H1 (cell line): Measurements from ENCODE around the gene MLLT6. TPM values are rescaled to one million over a fixed set of nuclear protein-coding genes. Genes with fewer than 3 reads are reported as not detected.

Experiments used
- ASH2L ChIP-seq: fragments of 200-600, 300-600 bp; sonication (generic); IDR thresholded peaks from one replicate; pipeline ENCODE4 v1.7.1; 2017; ENCODE audit warnings: low read length
- ATF3 ChIP-seq: IDR thresholded peaks from 2 replicates; pipeline ENCODE4 v1.6.1; 2011; ENCODE audit warnings: low read depth, mild to moderate bottlenecking, low read length; ENCODE audit not compliant: insufficient read depth
- CEBPB ChIP-seq: IDR thresholded peaks from 2 replicates; pipeline ENCODE4 v1.6.1; 2012; ENCODE audit warnings: low read depth, low read length
- CHD2 ChIP-seq: IDR thresholded peaks from 2 replicates; pipeline ENCODE4 v1.6.1; 2012; ENCODE audit warnings: low read length, improper control_type of control experiment
- E2F6 ChIP-seq: IDR thresholded peaks from 2 replicates; pipeline ENCODE4 v1.6.1; 2012; ENCODE audit warnings: inconsistent platforms
- EZH2 ChIP-seq: fragments of 200-600 bp; sonication (generic); IDR thresholded peaks from 2 replicates; pipeline ENCODE4 v1.7.1; 2012; ENCODE audit warnings: low read depth, mild to moderate bottlenecking, moderate library complexity, low read length, inconsistent platforms; ENCODE audit not compliant: severe bottlenecking
- FOSL1 ChIP-seq: IDR thresholded peaks from 2 replicates; pipeline ENCODE4 v1.6.1; 2011; ENCODE audit warnings: mild to moderate bottlenecking, low read depth, low read length, moderate library complexity; ENCODE audit not compliant: insufficient read depth
- GABPA ChIP-seq: IDR thresholded peaks from 2 replicates; pipeline ENCODE4 v1.6.1; 2011; ENCODE audit warnings: mild to moderate bottlenecking, low read length, moderate library complexity, borderline replicate concordance; ENCODE audit not compliant: insufficient read depth
- JUN ChIP-seq: IDR thresholded peaks from 2 replicates; pipeline ENCODE4 v1.6.1; 2011; ENCODE audit warnings: low read depth, mild to moderate bottlenecking, improper control_type of control experiment, low read length
- KDM5A ChIP-seq: fragments of 200-600 bp; IDR thresholded peaks from 2 replicates; pipeline ENCODE4 v1.7.1; 2012; ENCODE audit warnings: mild to moderate bottlenecking, low read length, inconsistent platforms, mixed read lengths
- MAFK ChIP-seq: IDR thresholded peaks from 2 replicates; pipeline ENCODE4 v1.6.1; 2012; ENCODE audit warnings: low read depth, mild to moderate bottlenecking, improper control_type of control experiment, low read length
- NANOG ChIP-seq: IDR thresholded peaks from 2 replicates; pipeline ENCODE4 v1.6.1; 2011; ENCODE audit warnings: low read length, low read depth, mild to moderate bottlenecking, inconsistent platforms; ENCODE audit not compliant: insufficient read depth, poor library complexity, severe bottlenecking
- POLR2A ChIP-seq, 2 experiments: IDR thresholded peaks; 1 replicate in 1 of 2; 2 replicates in 1 of 2; pipeline ENCODE4 v1.6.1; 2011; ENCODE audit warnings: low read depth in 2 of 2, low read length in 2 of 2, mild to moderate bottlenecking in 2 of 2; ENCODE audit errors: control extremely low read depth in 1 of 2
- POLR2AphosphoS5 ChIP-seq: IDR thresholded peaks from 2 replicates; pipeline ENCODE4 v1.6.1; 2011; ENCODE audit warnings: low read depth, low read length
- RAD21 ChIP-seq, 2 experiments: IDR thresholded peaks in 1 of 2; conservative IDR thresholded peaks in 1 of 2; 2 replicates each; pipeline ENCODE4 v1.6.1; 2011; ENCODE audit warnings: low read depth in 2 of 2, low read length in 2 of 2, improper control_type of control experiment in 1 of 2, inconsistent platforms in 1 of 2, mild to moderate bottlenecking in 1 of 2, moderate library complexity in 1 of 2
- SIRT6 ChIP-seq: IDR thresholded peaks from one replicate; pipeline ENCODE4 v1.7.1; 2012; ENCODE audit warnings: low read length, inconsistent platforms
- SIX5 ChIP-seq: IDR thresholded peaks from 2 replicates; pipeline ENCODE4 v1.6.1; 2011; ENCODE audit warnings: mild to moderate bottlenecking, low read depth, low read length
- SP4 ChIP-seq: IDR thresholded peaks from 2 replicates; pipeline ENCODE4 v1.6.1; 2012; ENCODE audit warnings: low read length, inconsistent platforms
- SRF ChIP-seq: IDR thresholded peaks from 2 replicates; pipeline ENCODE4 v1.6.1; 2011; ENCODE audit warnings: mild to moderate bottlenecking, low read depth, low read length, moderate library complexity
- TAF1 ChIP-seq: IDR thresholded peaks from 2 replicates; pipeline ENCODE4 v1.6.1; 2011; ENCODE audit warnings: mild to moderate bottlenecking, low read depth, low read length
- TAF7 ChIP-seq: optimal IDR thresholded peaks from 2 replicates; pipeline ENCODE3; 2011; ENCODE audit warnings: low read depth, mild to moderate bottlenecking, inconsistent platforms, low read length, moderate library complexity, borderline replicate concordance
- USF2 ChIP-seq: IDR thresholded peaks from 2 replicates; pipeline ENCODE4 v1.6.1; 2011; ENCODE audit warnings: low read length, improper control_type of control experiment
- ZNF274 ChIP-seq: IDR thresholded peaks from 2 replicates; pipeline ENCODE4 v1.7.0; 2012; ENCODE audit warnings: low read length, borderline replicate concordance; ENCODE audit errors: extremely low read depth
- polyA plus RNA-seq, 7 experiments: library from polyadenylated mRNA; depleted of rRNA in 3 of 7; stranded (reverse) in 5 of 7; unstranded in 2 of 7; fragments of >200 nt in 5 of 7; fragments of 200-250 nt in 2 of 7; gene quantifications; 1 replicate in 5 of 7; 2 replicates in 1 of 7; 4 replicates in 1 of 7; pipeline versions ENCODE4 v1.2.1 to v1.2.3, GENCODE V29; 2011 to 2013; ENCODE audit warnings: missing spikeins in 2 of 7, mixed read lengths in 2 of 7
- total RNA-seq: library from RNA; stranded (reverse); fragmentation: NEBNext Ultra II Directional; extraction: Animal tissue kit (Norgen Biotek cat#: 25700); gene quantifications from 2 replicates; pipeline ENCODE4 v1.2.1, GENCODE V29; 2021

Gene MLLT6
- total and polyA plus RNA-seq, 2 of the 8 experiments (the other 6 are each of a cell fraction or from before 2014, with no cell fraction given): 6.5 to 8.0 TPM

- TF ChIP-seq SRF (no peak), ATF3 (no peak), CHD2 (no peak), POLR2AphosphoS5 (no peak), ASH2L (no peak), SIRT6 (no peak), POLR2A (IDR thresholded peaks at IDR 0.05; ENCODE audit: control extremely low read depth in 1 of 2, low read depth in 2 of 2, low read length in 2 of 2) (no peak), CEBPB (no peak), SIX5 (no peak), EZH2 (no peak), USF2 (no peak), JUN (no peak), MAFK (no peak), E2F6 (0 out of 2 replicates have a peak, but pooled peaks have one; percentile 32), GABPA (no peak), ZNF274 (no peak), SP4 (no peak), FOSL1 (no peak), TAF7 (no peak), TAF1 (no peak), NANOG (no peak), KDM5A (no peak), RAD21 (IDR thresholded peaks at IDR 0.05 in 1 of 2, conservative IDR thresholded peaks at IDR 0.05 in 1 of 2; ENCODE audit: low read depth in 2 of 2, low read length in 2 of 2) (no peak)
These were observed 10.3 kb downstream of the MLLT6 start (continued) for GRCh38 chr17:38715216-38715943.
